Type B pancreatic cell (in vitro differentiated cells): ENCODE results near the gene GLIS2. TPM values are rescaled to one million over a fixed set of nuclear protein-coding genes. Genes with fewer than 3 reads are reported as not detected.
A peak's percentile ranks its signal among the peaks of the same experiment; 100 is the strongest.

ENCODE experiments used
- DNase-seq: peaks from one replicate; pipeline ENCODE4 v3.0.0; 2021; ENCODE audit warnings: mixed read lengths; ENCODE audit not compliant: unreplicated experiment; ENCODE audit errors: extremely low spot score
- H3K27ac Mint-ChIP-seq: 2 replicates; pipeline ENCODE4 v1.8.0; 2021; ENCODE audit warnings: mild to moderate bottlenecking, mixed read lengths
- H3K27me3 Mint-ChIP-seq: 2 replicates; pipeline ENCODE4 v1.8.0; 2021; ENCODE audit warnings: mixed read lengths
- H3K36me3 Mint-ChIP-seq: 2 replicates; pipeline ENCODE4 v1.8.0; 2021; ENCODE audit warnings: mixed read lengths
- H3K4me1 Mint-ChIP-seq: one replicate; pipeline ENCODE4 v1.8.0; 2021; ENCODE audit warnings: mixed read lengths; ENCODE audit not compliant: unreplicated experiment
- H3K4me3 Mint-ChIP-seq: 2 replicates; pipeline ENCODE4 v1.8.0; 2021; ENCODE audit warnings: mild to moderate bottlenecking, mixed read lengths
- H3K9me3 Mint-ChIP-seq: 2 replicates; pipeline ENCODE4 v1.8.0; 2021; ENCODE audit warnings: mixed read lengths
- CTCF ChIP-seq: fragments of 200-600 bp; sonication (generic); conservative IDR thresholded peaks from 2 replicates; pipeline ENCODE4 v1.5.0; 2021; ENCODE audit warnings: antibody characterized with exemption, mild to moderate bottlenecking
- total RNA-seq: library from RNA; stranded (reverse); gene quantifications from 2 replicates; pipeline ENCODE4 v1.2.1, GENCODE V29; 2021; ENCODE audit warnings: low replicate concordance

The GLIS2 gene
- total RNA-seq, 1 donor from 2014 or later: 23.0 TPM

GRCh38 chr16:4283441-4283840, 32.4 kb upstream of the GLIS2 start:
- Mint-ChIP-seq H3K4me1 (peaks cover 12% of the 10 kb centered on the region), H3K27ac (peak overlapping the region; percentile 39), H3K27me3 (peaks cover 4% of the 10 kb centered on the region), H3K4me3 (no peak overlapping the region), H3K36me3 (no peaks in the 10 kb centered on the region), H3K9me3 (no peaks in the 10 kb centered on the region)
- no peak for DNase-seq
- no peak for TF ChIP-seq CTCF

- Mint-ChIP-seq H3K4me3 (no peak overlapping the region), H3K36me3 (no peaks in the 10 kb centered on the region), H3K27me3 (peaks cover 4% of the 10 kb centered on the region), H3K9me3 (no peaks in the 10 kb centered on the region), H3K27ac (peak overlapping the region; percentile 39), H3K4me1 (peaks cover 12% of the 10 kb centered on the region)
- DNase-seq: no peak
- no peak for TF ChIP-seq CTCF
Measured at GRCh38 chr16:4283939-4284338, 31.9 kb upstream of the GLIS2 start.

- Mint-ChIP-seq H3K36me3 (no peaks in the 10 kb centered on the region), H3K4me3 (no peak overlapping the region), H3K27me3 (peaks cover 4% of the 10 kb centered on the region), H3K9me3 (no peaks in the 10 kb centered on the region), H3K4me1 (peaks cover 12% of the 10 kb centered on the region), H3K27ac (no peak overlapping the region)
- TF ChIP-seq CTCF: no peak
- no peak for DNase-seq
Measured at GRCh38 chr16:4285167-4285566, 30.7 kb upstream of the GLIS2 start.

- Mint-ChIP-seq H3K27me3 (peaks cover 4% of the 10 kb centered on the region), H3K36me3 (no peaks in the 10 kb centered on the region), H3K27ac (peak overlapping the region; percentile 35), H3K4me3 (no peak overlapping the region), H3K4me1 (peaks cover 23% of the 10 kb centered on the region), H3K9me3 (no peaks in the 10 kb centered on the region)
- peak; percentile 92 for TF ChIP-seq CTCF
- peak; percentile 83 for DNase-seq
Measured at GRCh38 chr16:4288148-4288921, 27.5 kb upstream of the GLIS2 start.

GRCh38 chr16:4290236-4290830, 25.5 kb upstream of the GLIS2 start:
- TF ChIP-seq CTCF: no peak
- no peak for DNase-seq
- Mint-ChIP-seq H3K27me3 (no peaks in the 10 kb centered on the region), H3K9me3 (no peaks in the 10 kb centered on the region), H3K36me3 (no peaks in the 10 kb centered on the region), H3K4me1 (peaks cover 24% of the 10 kb centered on the region), H3K27ac (no peak overlapping the region), H3K4me3 (peak overlapping the region; percentile 8)
